Measurements from ENCODE around the gene ANGPTL4.

ANGPTL4 gene

DNA sequence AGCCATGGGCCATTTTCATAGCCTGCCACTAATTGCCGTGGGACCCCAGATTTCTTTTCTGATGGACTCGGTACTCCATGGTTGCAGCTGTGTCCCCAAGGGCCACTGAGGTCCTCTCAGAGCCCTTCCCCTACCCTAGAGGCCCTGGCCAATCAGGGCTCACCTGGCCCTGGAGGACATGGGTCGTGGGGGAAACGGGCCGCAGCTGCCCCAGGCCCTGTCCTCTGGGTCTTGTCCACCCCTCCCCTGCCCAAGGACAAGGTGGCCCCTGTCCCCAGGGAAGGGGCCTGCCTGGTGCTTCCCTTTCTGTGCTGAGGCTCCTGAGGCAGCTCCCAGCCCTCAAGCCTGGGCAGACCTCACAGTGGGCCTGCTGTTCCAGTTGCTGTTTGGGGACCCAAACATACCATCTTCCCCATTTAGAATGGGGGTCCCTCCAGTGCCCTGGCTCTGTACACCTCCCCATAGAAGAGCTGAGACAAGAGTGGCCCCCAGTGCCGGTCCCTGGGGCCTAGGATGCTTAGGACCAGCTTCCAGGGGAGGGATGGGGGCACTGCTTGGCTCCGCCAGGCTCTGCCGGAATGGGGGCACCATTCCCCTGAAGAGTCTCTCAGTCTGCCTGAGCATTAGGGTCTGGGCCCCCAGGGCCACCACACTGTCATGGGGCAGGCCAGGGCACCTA lies 29.4 kb downstream of the ANGPTL4 start:
- H3K4me1 ChIP-seq (ENCODE audit: insufficient read depth, low read length, severe bottlenecking) = peaks cover 27% of the 10 kb centered on the region
- H3K36me3 ChIP-seq (ENCODE audit: insufficient read depth, low read length) = no peaks in the 10 kb centered on the region
- H3K9me3 ChIP-seq (ENCODE audit: low read length) = no peaks in the 10 kb centered on the region
- no peak overlapping the region for H3K4me2 ChIP-seq (ENCODE audit: low read length)
- H2AFZ ChIP-seq (ENCODE audit: low read length) = no peak overlapping the region
- no peaks in the 10 kb centered on the region for H4K20me1 ChIP-seq (ENCODE audit: insufficient read depth, low read length)
- no peaks in the 10 kb centered on the region for H3K27me3 ChIP-seq (ENCODE audit: insufficient read depth, low read length)
- H3K79me2 ChIP-seq (ENCODE audit: insufficient read depth, low read length) = 0 out of 2 replicates have a peak, but pooled peaks cover 3% of the 10 kb centered on the region
- peaks cover 3% of the 10 kb centered on the region; the same call in 1 of the 2 replicates for H3F3A ChIP-seq (ENCODE audit: insufficient read depth, low read length)
- no peak overlapping the region for H3K4me3 ChIP-seq (ENCODE audit: low read depth, low read length, poor library complexity, severe bottlenecking)
- H3K27ac ChIP-seq (ENCODE audit: low read depth, low read length, poor library complexity, severe bottlenecking) = no peak overlapping the region
- H3K9ac ChIP-seq (ENCODE audit: low read length) = no peak overlapping the region
- no peaks in the 10 kb centered on the region for H3K9me2 ChIP-seq (ENCODE audit: low read depth, low read length)
- no peak for TF ChIP-seq EZH2 (IDR thresholded peaks at IDR 0.05; ENCODE audit: borderline replicate concordance, low read length)
- TF ChIP-seq, protein P1, sequence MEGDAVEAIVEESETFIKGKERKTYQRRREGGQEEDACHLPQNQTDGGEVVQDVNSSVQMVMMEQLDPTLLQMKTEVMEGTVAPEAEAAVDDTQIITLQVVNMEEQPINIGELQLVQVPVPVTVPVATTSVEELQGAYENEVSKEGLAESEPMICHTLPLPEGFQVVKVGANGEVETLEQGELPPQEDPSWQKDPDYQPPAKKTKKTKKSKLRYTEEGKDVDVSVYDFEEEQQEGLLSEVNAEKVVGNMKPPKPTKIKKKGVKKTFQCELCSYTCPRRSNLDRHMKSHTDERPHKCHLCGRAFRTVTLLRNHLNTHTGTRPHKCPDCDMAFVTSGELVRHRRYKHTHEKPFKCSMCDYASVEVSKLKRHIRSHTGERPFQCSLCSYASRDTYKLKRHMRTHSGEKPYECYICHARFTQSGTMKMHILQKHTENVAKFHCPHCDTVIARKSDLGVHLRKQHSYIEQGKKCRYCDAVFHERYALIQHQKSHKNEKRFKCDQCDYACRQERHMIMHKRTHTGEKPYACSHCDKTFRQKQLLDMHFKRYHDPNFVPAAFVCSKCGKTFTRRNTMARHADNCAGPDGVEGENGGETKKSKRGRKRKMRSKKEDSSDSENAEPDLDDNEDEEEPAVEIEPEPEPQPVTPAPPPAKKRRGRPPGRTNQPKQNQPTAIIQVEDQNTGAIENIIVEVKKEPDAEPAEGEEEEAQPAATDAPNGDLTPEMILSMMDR (IDR thresholded peaks at IDR 0.05; ENCODE audit: low read length) = no peak

DNA sequence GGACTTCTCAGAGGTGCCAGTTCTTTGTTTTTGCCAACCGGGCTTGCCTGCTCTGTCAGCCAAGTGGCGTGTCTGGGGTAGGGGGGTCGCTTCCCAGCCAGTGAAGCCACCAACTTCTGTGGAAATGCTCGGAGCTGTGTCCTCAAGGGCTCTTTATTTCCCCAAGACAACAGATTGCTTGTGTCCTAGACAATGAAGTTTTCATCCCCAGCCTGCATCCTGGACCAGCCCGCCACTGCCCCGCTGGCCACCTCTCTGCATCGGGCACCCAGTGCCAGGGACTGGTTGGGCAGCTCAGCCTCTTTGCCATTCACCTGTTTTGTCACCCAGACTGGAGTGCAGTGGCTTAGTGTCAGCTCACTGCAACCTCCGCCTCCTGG lies 29.9 kb downstream of the ANGPTL4 start:
- no peaks in the 10 kb centered on the region for H4K20me1 ChIP-seq (ENCODE audit: insufficient read depth, low read length)
- no peak overlapping the region for H3K9ac ChIP-seq (ENCODE audit: low read length)
- H3K9me2 ChIP-seq (ENCODE audit: low read depth, low read length) = no peaks in the 10 kb centered on the region
- H3K36me3 ChIP-seq (ENCODE audit: insufficient read depth, low read length) = no peaks in the 10 kb centered on the region
- H3K4me1 ChIP-seq (ENCODE audit: insufficient read depth, low read length, severe bottlenecking) = peaks cover 24% of the 10 kb centered on the region
- H3K4me2 ChIP-seq (ENCODE audit: low read length) = no peak overlapping the region
- no peak overlapping the region for H3K27ac ChIP-seq (ENCODE audit: low read depth, low read length, poor library complexity, severe bottlenecking)
- 0 out of 2 replicates have a peak, but pooled peaks cover 3% of the 10 kb centered on the region for H3K79me2 ChIP-seq (ENCODE audit: insufficient read depth, low read length)
- no peak overlapping the region for H3K4me3 ChIP-seq (ENCODE audit: low read depth, low read length, poor library complexity, severe bottlenecking)
- no peak for TF ChIP-seq EZH2 (IDR thresholded peaks at IDR 0.05; ENCODE audit: borderline replicate concordance, low read length)
- TF ChIP-seq, protein P1 (IDR thresholded peaks at IDR 0.05; ENCODE audit: low read length) = no peak
- H3K9me3 ChIP-seq (ENCODE audit: low read length) = no peaks in the 10 kb centered on the region
- no peak overlapping the region for H2AFZ ChIP-seq (ENCODE audit: low read length)
- no peaks in the 10 kb centered on the region for H3K27me3 ChIP-seq (ENCODE audit: insufficient read depth, low read length)
- no peaks in the 10 kb centered on the region; the same call in 1 of the 2 replicates for H3F3A ChIP-seq (ENCODE audit: insufficient read depth, low read length)

- no peaks in the 10 kb centered on the region; the same call in 1 of the 2 replicates for H3F3A ChIP-seq (ENCODE audit: insufficient read depth, low read length)
- no peak for TF ChIP-seq EZH2 (IDR thresholded peaks at IDR 0.05; ENCODE audit: borderline replicate concordance, low read length)
- TF ChIP-seq, protein P1 (IDR thresholded peaks at IDR 0.05; ENCODE audit: low read length) = no peak
- no peaks in the 10 kb centered on the region for H4K20me1 ChIP-seq (ENCODE audit: insufficient read depth, low read length)
- H3K9me3 ChIP-seq (ENCODE audit: low read length) = no peaks in the 10 kb centered on the region
- H3K4me3 ChIP-seq (ENCODE audit: low read depth, low read length, poor library complexity, severe bottlenecking) = no peak overlapping the region
- H3K79me2 ChIP-seq (ENCODE audit: insufficient read depth, low read length) = 0 out of 2 replicates have a peak, but pooled peaks cover 3% of the 10 kb centered on the region
- peaks cover 17% of the 10 kb centered on the region for H3K4me1 ChIP-seq (ENCODE audit: insufficient read depth, low read length, severe bottlenecking)
- no peak overlapping the region for H3K4me2 ChIP-seq (ENCODE audit: low read length)
- no peak overlapping the region for H3K27ac ChIP-seq (ENCODE audit: low read depth, low read length, poor library complexity, severe bottlenecking)
- peaks cover 5% of the 10 kb centered on the region; the same call in 1 of the 2 replicates for H3K36me3 ChIP-seq (ENCODE audit: insufficient read depth, low read length)
- H3K9ac ChIP-seq (ENCODE audit: low read length) = no peak overlapping the region
- no peaks in the 10 kb centered on the region for H3K9me2 ChIP-seq (ENCODE audit: low read depth, low read length)
- H3K27me3 ChIP-seq (ENCODE audit: insufficient read depth, low read length) = no peaks in the 10 kb centered on the region
- H2AFZ ChIP-seq (ENCODE audit: low read length) = no peak overlapping the region
Measured at GRCh38 chr19:8395621-8396082, 31.7 kb downstream of the ANGPTL4 start.
